ENCODE measurements around the gene C1orf74.

C1orf74 gene

GRCh38 chr1:209746451-209747165 lies 37.8 kb downstream of the C1orf74 start:
- in situ Hi-C loops (cut with HindIII; ENCODE audit: low pct_ligation_motif_present, low sequenced_read_pairs) = no loop called here
- no peak for TF ChIP-seq CTCF (IDR thresholded peaks at IDR 0.05; ENCODE audit: low read depth, low read length, missing control alignments)
- Histone ChIP-seq H3K36me3 (replicated peaks) (no peaks in the 10 kb centered on the region), H3K4me3 (ENCODE audit: low read depth, low read length) (no peak overlapping the region), H3K27me3 (replicated peaks) (no peaks in the 10 kb centered on the region), H3K27ac (no peak overlapping the region)
- no peak for DNase-seq

- Histone ChIP-seq H3K27ac (peak overlapping the region; percentile 54), H3K36me3 (replicated peaks) (no peaks in the 10 kb centered on the region), H3K27me3 (replicated peaks) (no peaks in the 10 kb centered on the region), H3K4me3 (ENCODE audit: low read depth, low read length) (no peak overlapping the region)
- in situ Hi-C loops (cut with HindIII; ENCODE audit: low pct_ligation_motif_present, low sequenced_read_pairs) = no loop called here
- TF ChIP-seq CTCF (IDR thresholded peaks at IDR 0.05; ENCODE audit: low read depth, low read length, missing control alignments) = no peak
- peak; percentile 74 for DNase-seq
Observed at GRCh38 chr1:209743145-209743482, 41.2 kb downstream of the C1orf74 start.

- no peaks in the 10 kb centered on the region for H3K36me3 ChIP-seq (replicated peaks)
- TF ChIP-seq CTCF (IDR thresholded peaks at IDR 0.05; ENCODE audit: low read depth, low read length, missing control alignments) = no peak
- no peaks in the 10 kb centered on the region for H3K27me3 ChIP-seq (replicated peaks)
- peak overlapping the region; percentile 54 for H3K27ac ChIP-seq
- H3K4me3 ChIP-seq (ENCODE audit: low read depth, low read length) = no peak overlapping the region
- in situ Hi-C loops (cut with HindIII; ENCODE audit: low pct_ligation_motif_present, low sequenced_read_pairs) = no loop called here
- peak; percentile 72 for DNase-seq
Observed at GRCh38 chr1:209742409-209743144, 41.8 kb downstream of the C1orf74 start.

- no peak overlapping the region for H3K4me3 ChIP-seq (ENCODE audit: low read depth, low read length)
- TF ChIP-seq CTCF (IDR thresholded peaks at IDR 0.05; ENCODE audit: low read depth, low read length, missing control alignments) = no peak
- in situ Hi-C loops (cut with HindIII; ENCODE audit: low pct_ligation_motif_present, low sequenced_read_pairs) = no loop called here
- H3K36me3 ChIP-seq (replicated peaks) = no peaks in the 10 kb centered on the region
- H3K27ac ChIP-seq = peak overlapping the region; percentile 44
- no peaks in the 10 kb centered on the region for H3K27me3 ChIP-seq (replicated peaks)
- DNase-seq = no peak
Observed at GRCh38 chr1:209741889-209742288, 42.5 kb downstream of the C1orf74 start.

GRCh38 chr1:209741193-209741592 lies 43.2 kb downstream of the C1orf74 start:
- no peak overlapping the region for H3K4me3 ChIP-seq (ENCODE audit: low read depth, low read length)
- H3K27me3 ChIP-seq (replicated peaks) = no peaks in the 10 kb centered on the region
- no peaks in the 10 kb centered on the region for H3K36me3 ChIP-seq (replicated peaks)
- no peak for DNase-seq
- in situ Hi-C loops (cut with HindIII; ENCODE audit: low pct_ligation_motif_present, low sequenced_read_pairs) = no loop called here
- no peak for TF ChIP-seq CTCF (IDR thresholded peaks at IDR 0.05; ENCODE audit: low read depth, low read length, missing control alignments)
- H3K27ac ChIP-seq = no peak overlapping the region

Measured in brain microvascular endothelial cell (primary cell).